ENCODE measurements around the gene RSPH10B2. TPM values are rescaled to one million over a fixed set of nuclear protein-coding genes. Genes with fewer than 3 reads are reported as not detected.
"Not testable (repeated sequence)": the region's sequence is repeated elsewhere in the genome, so short reads cannot be mapped to it uniquely, and the experiment has no call there.

Gene RSPH10B2
- total RNA-seq: 0.32 and 0.43 TPM in 2 replicates

- H3K4me3 ChIP-seq (ENCODE audit: low read depth, low read length); DNase-seq (ENCODE audit: low read depth): not testable (repeated sequence)
Measured at GRCh38 chr7:6753964-6754363, at the start of gene RSPH10B2. RSPH10B2 (plus strand) TSS chr7:6754103; CDS start chr7:6757678, 3,575 bp downstream.

- TF ChIP-seq CTCF (IDR thresholded peaks at IDR 0.05; ENCODE audit: insufficient read depth, low read depth, low read length): no peak
- H3K4me3 ChIP-seq (ENCODE audit: low read depth, low read length): peak overlapping the region; percentile 96
- peak; percentile 62 for DNase-seq (ENCODE audit: low read depth)
Measured at GRCh38 chr7:6705959-6706665, 47.8 kb upstream of the RSPH10B2 start.

- TF ChIP-seq CTCF (IDR thresholded peaks at IDR 0.05; ENCODE audit: insufficient read depth, low read depth, low read length): no peak
- DNase-seq (ENCODE audit: low read depth): peak; percentile 95
- H3K4me3 ChIP-seq (ENCODE audit: low read depth, low read length): peak within 1 kb of the TSS; percentile 96
Measured at GRCh38 chr7:6706666-6707407, 47.1 kb upstream of the RSPH10B2 start, which contains the start of gene ZNF12. ZNF12 (minus strand) TSS chr7:6706947; CDS start chr7:6705173, 1,774 bp downstream.

- TF ChIP-seq CTCF (IDR thresholded peaks at IDR 0.05; ENCODE audit: insufficient read depth, low read depth, low read length): no peak
- no peak overlapping the region for H3K4me3 ChIP-seq (ENCODE audit: low read depth, low read length)
- no peak for DNase-seq (ENCODE audit: low read depth)
Measured at GRCh38 chr7:6708304-6708703, 45.6 kb upstream of the RSPH10B2 start.

GRCh38 chr7:6709808-6710207 is 44.1 kb upstream of the RSPH10B2 start:
- H3K4me3 ChIP-seq (ENCODE audit: low read depth, low read length): no peak overlapping the region
- DNase-seq (ENCODE audit: low read depth): no peak
- no peak for TF ChIP-seq CTCF (IDR thresholded peaks at IDR 0.05; ENCODE audit: insufficient read depth, low read depth, low read length)

- no peak for TF ChIP-seq CTCF (IDR thresholded peaks at IDR 0.05; ENCODE audit: insufficient read depth, low read depth, low read length)
- no peak for DNase-seq (ENCODE audit: low read depth)
Measured at GRCh38 chr7:6714360-6714759, 39.5 kb upstream of the RSPH10B2 start.

GRCh38 chr7:6715898-6716297 is 38.0 kb upstream of the RSPH10B2 start:
- DNase-seq (ENCODE audit: low read depth); H3K4me3 ChIP-seq (ENCODE audit: low read depth, low read length): not testable (repeated sequence)

More at GRCh38 chr7:6714360-6714759, 39.5 kb upstream of the RSPH10B2 start:
- H3K4me3 ChIP-seq (ENCODE audit: low read depth, low read length): no peak overlapping the region
